ENCODE results near the gene GGA3. TPM values are rescaled to one million over a fixed set of nuclear protein-coding genes. Genes with fewer than 3 reads are reported as not detected.

Gene GGA3
- polyA plus RNA-seq, 1 donor from 2014 or later, result 15.7 TPM

DNA sequence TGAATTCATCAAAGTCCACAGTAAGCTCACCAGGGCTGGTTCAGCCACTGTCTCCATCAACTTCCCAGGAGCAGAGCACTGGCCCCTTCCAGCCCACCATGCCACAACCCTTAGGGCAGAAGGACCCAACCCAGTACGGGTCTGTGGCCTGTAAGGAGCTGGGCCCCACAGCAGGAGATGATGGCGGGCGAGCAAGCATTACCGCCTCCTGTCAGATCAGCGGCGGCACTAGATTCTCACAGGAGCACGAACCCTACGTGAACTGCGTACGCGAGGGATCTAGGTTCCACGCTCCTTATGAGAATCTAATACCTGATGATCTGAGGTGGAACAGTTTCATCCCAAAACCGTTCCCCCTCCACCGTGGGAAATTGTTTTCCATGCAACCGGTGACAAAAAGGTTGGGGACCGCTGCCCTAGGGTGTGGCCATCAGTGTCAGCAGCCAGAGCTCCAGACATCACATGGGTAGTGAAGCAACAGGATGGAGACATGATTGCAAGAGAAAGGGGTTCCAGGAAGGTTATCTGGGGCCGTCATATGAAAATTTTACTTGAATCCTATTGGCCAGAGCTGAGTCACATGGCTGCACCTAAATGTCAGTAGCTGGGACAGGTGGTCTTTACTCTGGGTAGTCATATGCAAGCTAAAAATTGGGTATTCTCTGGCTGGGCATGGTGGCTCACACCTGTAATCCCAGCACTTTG lies 40.2 kb upstream of the GGA3 start:
- Histone ChIP-seq H3K27me3 (ENCODE audit: insufficient read depth, low read depth, low read length) (no peaks in the 10 kb centered on the region), H3K9me2 (ENCODE audit: insufficient read depth, low read length) (no peaks in the 10 kb centered on the region), H3K27ac (ENCODE audit: low read length) (no peak overlapping the region), H2AFZ (ENCODE audit: low read depth, low read length) (no peak overlapping the region), H3K4me2 (ENCODE audit: low read length) (no peak overlapping the region), H4K20me1 (ENCODE audit: insufficient read depth) (no peaks in the 10 kb centered on the region), H3K36me3 (ENCODE audit: insufficient read depth, low read length) (no peaks in the 10 kb centered on the region), H3F3A (ENCODE audit: insufficient read depth, low read length, poor library complexity, severe bottlenecking) (no peaks in the 10 kb centered on the region), H3K4me3 (ENCODE audit: low read length) (no peak overlapping the region), H3K9me3 (ENCODE audit: low read length) (no peaks in the 10 kb centered on the region), H3K79me2 (replicated peaks; ENCODE audit: insufficient read depth, low read length) (no peaks in the 10 kb centered on the region), H3K9ac (ENCODE audit: low read length) (no peak overlapping the region)
- TF ChIP-seq SMC3 (conservative IDR thresholded peaks at IDR 0.05; ENCODE audit: poor library complexity) (no peak), TAF1 (IDR thresholded peaks at IDR 0.05; ENCODE audit: low read depth) (no peak), POLR2AphosphoS5 (IDR thresholded peaks at IDR 0.05) (no peak), EP300 (conservative IDR thresholded peaks at IDR 0.05; ENCODE audit: poor library complexity, severe bottlenecking) (no peak), EZH2 (IDR thresholded peaks at IDR 0.05; ENCODE audit: borderline replicate concordance, insufficient read depth, low read length, poor library complexity, severe bottlenecking) (no peak), MXI1 (conservative IDR thresholded peaks at IDR 0.05; ENCODE audit: poor library complexity, severe bottlenecking) (no peak), RAD21 (conservative IDR thresholded peaks at IDR 0.05) (no peak)
- TF ChIP-seq, protein P1, sequence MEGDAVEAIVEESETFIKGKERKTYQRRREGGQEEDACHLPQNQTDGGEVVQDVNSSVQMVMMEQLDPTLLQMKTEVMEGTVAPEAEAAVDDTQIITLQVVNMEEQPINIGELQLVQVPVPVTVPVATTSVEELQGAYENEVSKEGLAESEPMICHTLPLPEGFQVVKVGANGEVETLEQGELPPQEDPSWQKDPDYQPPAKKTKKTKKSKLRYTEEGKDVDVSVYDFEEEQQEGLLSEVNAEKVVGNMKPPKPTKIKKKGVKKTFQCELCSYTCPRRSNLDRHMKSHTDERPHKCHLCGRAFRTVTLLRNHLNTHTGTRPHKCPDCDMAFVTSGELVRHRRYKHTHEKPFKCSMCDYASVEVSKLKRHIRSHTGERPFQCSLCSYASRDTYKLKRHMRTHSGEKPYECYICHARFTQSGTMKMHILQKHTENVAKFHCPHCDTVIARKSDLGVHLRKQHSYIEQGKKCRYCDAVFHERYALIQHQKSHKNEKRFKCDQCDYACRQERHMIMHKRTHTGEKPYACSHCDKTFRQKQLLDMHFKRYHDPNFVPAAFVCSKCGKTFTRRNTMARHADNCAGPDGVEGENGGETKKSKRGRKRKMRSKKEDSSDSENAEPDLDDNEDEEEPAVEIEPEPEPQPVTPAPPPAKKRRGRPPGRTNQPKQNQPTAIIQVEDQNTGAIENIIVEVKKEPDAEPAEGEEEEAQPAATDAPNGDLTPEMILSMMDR (IDR thresholded peaks at IDR 0.05; ENCODE audit: poor library complexity, severe bottlenecking), result no peak
- TF ChIP-seq, protein P2, sequence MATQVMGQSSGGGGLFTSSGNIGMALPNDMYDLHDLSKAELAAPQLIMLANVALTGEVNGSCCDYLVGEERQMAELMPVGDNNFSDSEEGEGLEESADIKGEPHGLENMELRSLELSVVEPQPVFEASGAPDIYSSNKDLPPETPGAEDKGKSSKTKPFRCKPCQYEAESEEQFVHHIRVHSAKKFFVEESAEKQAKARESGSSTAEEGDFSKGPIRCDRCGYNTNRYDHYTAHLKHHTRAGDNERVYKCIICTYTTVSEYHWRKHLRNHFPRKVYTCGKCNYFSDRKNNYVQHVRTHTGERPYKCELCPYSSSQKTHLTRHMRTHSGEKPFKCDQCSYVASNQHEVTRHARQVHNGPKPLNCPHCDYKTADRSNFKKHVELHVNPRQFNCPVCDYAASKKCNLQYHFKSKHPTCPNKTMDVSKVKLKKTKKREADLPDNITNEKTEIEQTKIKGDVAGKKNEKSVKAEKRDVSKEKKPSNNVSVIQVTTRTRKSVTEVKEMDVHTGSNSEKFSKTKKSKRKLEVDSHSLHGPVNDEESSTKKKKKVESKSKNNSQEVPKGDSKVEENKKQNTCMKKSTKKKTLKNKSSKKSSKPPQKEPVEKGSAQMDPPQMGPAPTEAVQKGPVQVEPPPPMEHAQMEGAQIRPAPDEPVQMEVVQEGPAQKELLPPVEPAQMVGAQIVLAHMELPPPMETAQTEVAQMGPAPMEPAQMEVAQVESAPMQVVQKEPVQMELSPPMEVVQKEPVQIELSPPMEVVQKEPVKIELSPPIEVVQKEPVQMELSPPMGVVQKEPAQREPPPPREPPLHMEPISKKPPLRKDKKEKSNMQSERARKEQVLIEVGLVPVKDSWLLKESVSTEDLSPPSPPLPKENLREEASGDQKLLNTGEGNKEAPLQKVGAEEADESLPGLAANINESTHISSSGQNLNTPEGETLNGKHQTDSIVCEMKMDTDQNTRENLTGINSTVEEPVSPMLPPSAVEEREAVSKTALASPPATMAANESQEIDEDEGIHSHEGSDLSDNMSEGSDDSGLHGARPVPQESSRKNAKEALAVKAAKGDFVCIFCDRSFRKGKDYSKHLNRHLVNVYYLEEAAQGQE (IDR thresholded peaks at IDR 0.05; ENCODE audit: borderline replicate concordance), result no peak

DNA sequence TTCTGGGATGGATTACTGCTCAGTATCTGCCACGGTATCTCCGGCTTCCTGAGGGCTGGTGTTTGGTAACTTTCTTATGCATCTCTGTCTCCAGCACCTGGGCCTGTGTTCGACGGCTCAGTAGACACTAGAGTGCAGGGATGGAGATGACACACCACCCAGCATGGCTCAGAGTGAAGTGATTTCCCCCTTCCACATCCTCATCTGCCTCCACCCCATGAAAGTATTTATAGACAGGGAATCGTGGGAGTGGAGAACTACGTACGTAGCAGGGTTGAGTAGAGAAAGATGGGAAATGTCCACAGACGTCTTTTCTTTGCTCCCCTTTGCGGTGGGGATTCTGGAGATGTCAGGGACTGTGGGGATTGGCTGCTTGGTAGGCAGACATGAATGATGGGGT lies 39.6 kb upstream of the GGA3 start:
- H4K20me1 ChIP-seq (ENCODE audit: insufficient read depth), result no peaks in the 10 kb centered on the region
- H3K4me2 ChIP-seq (ENCODE audit: low read length), result no peak overlapping the region
- H3K27me3 ChIP-seq (ENCODE audit: insufficient read depth, low read depth, low read length), result no peaks in the 10 kb centered on the region
- no peak overlapping the region for H2AFZ ChIP-seq (ENCODE audit: low read depth, low read length)
- TF ChIP-seq MXI1 (conservative IDR thresholded peaks at IDR 0.05; ENCODE audit: poor library complexity, severe bottlenecking) (no peak), EZH2 (IDR thresholded peaks at IDR 0.05; ENCODE audit: borderline replicate concordance, insufficient read depth, low read length, poor library complexity, severe bottlenecking) (no peak)
- TF ChIP-seq, protein P2 (IDR thresholded peaks at IDR 0.05; ENCODE audit: borderline replicate concordance), result no peak
- TF ChIP-seq, protein P1 (IDR thresholded peaks at IDR 0.05; ENCODE audit: poor library complexity, severe bottlenecking), result no peak
- H3K79me2 ChIP-seq (replicated peaks; ENCODE audit: insufficient read depth, low read length), result no peaks in the 10 kb centered on the region
- H3K9me2 ChIP-seq (ENCODE audit: insufficient read depth, low read length), result no peaks in the 10 kb centered on the region
- H3K36me3 ChIP-seq (ENCODE audit: insufficient read depth, low read length), result no peaks in the 10 kb centered on the region
- no peak overlapping the region for H3K9ac ChIP-seq (ENCODE audit: low read length)
- H3F3A ChIP-seq (ENCODE audit: insufficient read depth, low read length, poor library complexity, severe bottlenecking), result no peaks in the 10 kb centered on the region
- no peaks in the 10 kb centered on the region for H3K9me3 ChIP-seq (ENCODE audit: low read length)
- H3K27ac ChIP-seq (ENCODE audit: low read length), result no peak overlapping the region
- no peak overlapping the region for H3K4me3 ChIP-seq (ENCODE audit: low read length)

Measured in neural cell (in vitro differentiated cells).